HEK293 (cell line): ENCODE measurements around the gene RPS19.
A peak's percentile ranks its signal among the peaks of the same experiment; 100 is the strongest.

ENCODE experiments used
- BCL11B ChIP-seq: fragments of 450-650 bp; formaldehyde crosslinking; IDR thresholded peaks from 2 replicates; pipeline ENCODE4 v1.5.1; 2016; ENCODE audit warnings: low read depth, missing biosample characterization, missing genetic modification characterization
- KLF10 ChIP-seq: fragments of 450-650 bp; IDR thresholded peaks from 2 replicates; pipeline ENCODE4 v1.5.1; 2018; ENCODE audit warnings: missing biosample characterization, mild to moderate bottlenecking, missing genetic modification characterization
- KLF8 ChIP-seq: fragments of 450-650 bp; formaldehyde crosslinking; IDR thresholded peaks from 2 replicates; pipeline ENCODE4 v1.5.1; 2016; ENCODE audit warnings: missing biosample characterization, missing genetic modification characterization
- KLF9 ChIP-seq: fragments of 450-650 bp; formaldehyde crosslinking; IDR thresholded peaks from 2 replicates; pipeline ENCODE4 v1.5.1; 2016; ENCODE audit warnings: missing biosample characterization, missing genetic modification characterization, low read depth
- PATZ1 ChIP-seq: fragments of 450-650 bp; formaldehyde crosslinking; IDR thresholded peaks from 2 replicates; pipeline ENCODE4 v1.5.1; 2016; ENCODE audit warnings: missing biosample characterization, missing genetic modification characterization
- PRDM4 ChIP-seq: fragments of 450-650 bp; formaldehyde crosslinking; IDR thresholded peaks from 2 replicates; pipeline ENCODE4 v1.5.1; 2017; ENCODE audit warnings: missing biosample characterization, missing genetic modification characterization
- SP2 ChIP-seq: fragments of 450-650 bp; formaldehyde crosslinking; IDR thresholded peaks from 2 replicates; pipeline ENCODE4 v1.5.1; 2016; ENCODE audit warnings: missing biosample characterization, missing genetic modification characterization
- YY1 ChIP-seq: fragments of 450-650 bp; formaldehyde crosslinking; IDR thresholded peaks from 2 replicates; pipeline ENCODE4 v1.5.1; 2018; ENCODE audit warnings: missing biosample characterization, missing genetic modification characterization
- ZNF121 ChIP-seq: fragments of 450-650 bp; formaldehyde crosslinking; IDR thresholded peaks from 2 replicates; pipeline ENCODE4 v1.5.1; 2016; ENCODE audit warnings: missing biosample characterization, missing genetic modification characterization
- ZNF157 ChIP-seq: fragments of 450-650 bp; formaldehyde crosslinking; IDR thresholded peaks from 2 replicates; pipeline ENCODE4 v1.5.1; 2016; ENCODE audit warnings: missing biosample characterization, missing genetic modification characterization
- ZNF16 ChIP-seq: fragments of 450-650 bp; formaldehyde crosslinking; IDR thresholded peaks from 2 replicates; pipeline ENCODE4 v1.5.1; 2016; ENCODE audit warnings: low read depth, missing biosample characterization, missing genetic modification characterization
- ZNF169 ChIP-seq: fragments of 450-650 bp; formaldehyde crosslinking; IDR thresholded peaks from 2 replicates; pipeline ENCODE4 v1.5.1; 2016; ENCODE audit warnings: missing biosample characterization, missing genetic modification characterization
- ZNF175 ChIP-seq: fragments of 450-650 bp; formaldehyde crosslinking; IDR thresholded peaks from 2 replicates; pipeline ENCODE4 v1.5.1; 2016; ENCODE audit warnings: missing biosample characterization, missing genetic modification characterization
- ZNF214 ChIP-seq: fragments of 450-650 bp; formaldehyde crosslinking; IDR thresholded peaks from 2 replicates; pipeline ENCODE4 v1.5.1; 2017; ENCODE audit warnings: missing biosample characterization, mild to moderate bottlenecking, missing genetic modification characterization, borderline replicate concordance
- ZNF302 ChIP-seq: fragments of 450-650 bp; formaldehyde crosslinking; IDR thresholded peaks from 2 replicates; pipeline ENCODE4 v1.5.1; 2016; ENCODE audit warnings: missing biosample characterization, missing genetic modification characterization, low read depth
- ZNF335 ChIP-seq: fragments of 450-650 bp; formaldehyde crosslinking; conservative IDR thresholded peaks from 2 replicates; pipeline ENCODE4 v1.5.1; 2016; ENCODE audit warnings: missing biosample characterization, missing genetic modification characterization
- ZNF513 ChIP-seq: fragments of 450-650 bp; IDR thresholded peaks from 2 replicates; pipeline ENCODE4 v1.5.1; 2018; ENCODE audit warnings: missing biosample characterization, missing genetic modification characterization
- ZNF555 ChIP-seq: fragments of 450-650 bp; formaldehyde crosslinking; conservative IDR thresholded peaks from 2 replicates; pipeline ENCODE4 v1.5.1; 2017; ENCODE audit warnings: missing biosample characterization, mild to moderate bottlenecking, missing genetic modification characterization, inconsistent platforms
- ZNF560 ChIP-seq: fragments of 450-650 bp; formaldehyde crosslinking; IDR thresholded peaks from 2 replicates; pipeline ENCODE4 v1.5.1; 2017; ENCODE audit warnings: missing biosample characterization, missing genetic modification characterization, borderline replicate concordance
- ZNF645 ChIP-seq: fragments of 450-650 bp; formaldehyde crosslinking; IDR thresholded peaks from 2 replicates; pipeline ENCODE4; 2016; ENCODE audit warnings: missing biosample characterization, missing genetic modification characterization
- ZNF660 ChIP-seq: fragments of 450-650 bp; IDR thresholded peaks from 2 replicates; pipeline ENCODE4 v1.5.1; 2018; ENCODE audit warnings: missing biosample characterization, mild to moderate bottlenecking, missing genetic modification characterization
- ZNF830 ChIP-seq: fragments of 450-650 bp; IDR thresholded peaks from 2 replicates; pipeline ENCODE4 v1.5.0; 2018; ENCODE audit warnings: missing biosample characterization, missing genetic modification characterization, low read depth, mild to moderate bottlenecking, moderate library complexity
- ZSCAN16 ChIP-seq: fragments of 450-650 bp; formaldehyde crosslinking; IDR thresholded peaks from 2 replicates; pipeline ENCODE4 v1.5.1; 2016; ENCODE audit warnings: missing biosample characterization, missing genetic modification characterization
- ZSCAN18 ChIP-seq: fragments of 450-650 bp; formaldehyde crosslinking; IDR thresholded peaks from 2 replicates; pipeline ENCODE4 v1.5.1; 2016; ENCODE audit warnings: missing biosample characterization, missing genetic modification characterization
- ZSCAN30 ChIP-seq: fragments of 450-650 bp; IDR thresholded peaks from 2 replicates; pipeline ENCODE4 v1.5.1; 2018; ENCODE audit warnings: missing biosample characterization, mild to moderate bottlenecking, missing genetic modification characterization, moderate library complexity
- ZSCAN4 ChIP-seq: fragments of 450-650 bp; formaldehyde crosslinking; IDR thresholded peaks from 2 replicates; pipeline ENCODE4 v1.5.1; 2017; ENCODE audit warnings: missing biosample characterization, missing genetic modification characterization
- ZSCAN5A ChIP-seq: fragments of 450-650 bp; formaldehyde crosslinking; IDR thresholded peaks from 2 replicates; pipeline ENCODE4 v1.5.1; 2016; ENCODE audit warnings: missing biosample characterization, missing genetic modification characterization

The RPS19 gene

GRCh38 chr19:41913538-41914423, 53.7 kb downstream of the RPS19 start (continued):
- TF ChIP-seq BCL11B, result 0 out of 2 replicates have a peak, but pooled peaks have one; percentile 19
- 0 out of 2 replicates have a peak, but pooled peaks have one; percentile 16 for TF ChIP-seq ZNF169 (tag by site-specific recombination)
- TF ChIP-seq ZNF335 (tag by site-specific recombination), result no peak
- no peak for TF ChIP-seq ZNF645
- TF ChIP-seq KLF9 (tag by site-specific recombination), result 0 out of 2 replicates have a peak, but pooled peaks have one; percentile 37
- no peak for TF ChIP-seq ZNF302 (tag by site-specific recombination)
- TF ChIP-seq ZNF555 (tag by site-specific recombination), result no peak
- no peak for TF ChIP-seq ZSCAN16 (tag by site-specific recombination)
- TF ChIP-seq ZSCAN18 (tag by site-specific recombination), result no peak
- no peak for TF ChIP-seq ZSCAN30 (tag by site-specific recombination)
- TF ChIP-seq YY1 (tag by site-specific recombination), result no peak
- TF ChIP-seq ZNF513, result no peak
- TF ChIP-seq ZSCAN5A, result no peak
- TF ChIP-seq ZNF214 (tag by site-specific recombination), result no peak
- 0 out of 2 replicates have a peak, but pooled peaks have one; percentile 31 for TF ChIP-seq KLF8
- TF ChIP-seq PATZ1, result peak; percentile 46
- TF ChIP-seq ZNF157 (tag by site-specific recombination), result 0 out of 2 replicates have a peak, but pooled peaks have one; percentile 26
- no peak for TF ChIP-seq ZNF121 (tag by site-specific recombination)
- TF ChIP-seq ZNF830 (tag by site-specific recombination), result no peak
- no peak for TF ChIP-seq ZNF16 (tag by site-specific recombination)
- TF ChIP-seq ZNF660 (tag by site-specific recombination), result no peak
- TF ChIP-seq ZNF560 (tag by site-specific recombination), result no peak
- TF ChIP-seq PRDM4 (tag by site-specific recombination), result no peak
- TF ChIP-seq SP2 (tag by site-specific recombination), result 0 out of 2 replicates have a peak, but pooled peaks have one; percentile 5
- no peak for TF ChIP-seq KLF10 (tag by site-specific recombination)
- no peak for TF ChIP-seq ZNF175 (tag by site-specific recombination)
- TF ChIP-seq ZSCAN4 (tag by site-specific recombination), result no peak
